ENCODE results near the gene TACC2.
"Not testable (repeated sequence)": the region's sequence is repeated elsewhere in the genome, so short reads cannot be mapped to it uniquely, and the experiment has no call there.

TACC2 gene

DNA sequence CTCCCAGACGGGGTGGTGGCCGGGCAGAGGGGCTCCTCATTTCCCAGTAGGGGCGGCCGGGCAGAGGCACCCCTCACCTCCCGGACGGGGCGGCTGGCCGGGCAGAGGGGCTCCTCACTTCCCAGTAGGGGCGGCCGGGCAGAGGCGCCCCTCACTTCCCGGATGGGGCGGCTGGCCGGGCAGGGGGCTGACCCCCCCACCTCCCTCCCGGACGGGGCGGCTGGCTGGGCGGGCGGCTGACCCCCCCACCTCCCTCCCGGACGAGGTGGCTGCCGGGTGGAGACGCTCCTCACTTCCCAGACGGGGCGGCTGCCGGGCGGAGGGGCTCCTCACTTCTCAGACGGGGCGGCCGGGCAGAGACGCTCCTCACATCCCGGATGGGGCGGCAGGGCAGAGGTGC lies 214.2 kb downstream of the TACC2 start:
- DNase-seq: not testable (repeated sequence)

DNA sequence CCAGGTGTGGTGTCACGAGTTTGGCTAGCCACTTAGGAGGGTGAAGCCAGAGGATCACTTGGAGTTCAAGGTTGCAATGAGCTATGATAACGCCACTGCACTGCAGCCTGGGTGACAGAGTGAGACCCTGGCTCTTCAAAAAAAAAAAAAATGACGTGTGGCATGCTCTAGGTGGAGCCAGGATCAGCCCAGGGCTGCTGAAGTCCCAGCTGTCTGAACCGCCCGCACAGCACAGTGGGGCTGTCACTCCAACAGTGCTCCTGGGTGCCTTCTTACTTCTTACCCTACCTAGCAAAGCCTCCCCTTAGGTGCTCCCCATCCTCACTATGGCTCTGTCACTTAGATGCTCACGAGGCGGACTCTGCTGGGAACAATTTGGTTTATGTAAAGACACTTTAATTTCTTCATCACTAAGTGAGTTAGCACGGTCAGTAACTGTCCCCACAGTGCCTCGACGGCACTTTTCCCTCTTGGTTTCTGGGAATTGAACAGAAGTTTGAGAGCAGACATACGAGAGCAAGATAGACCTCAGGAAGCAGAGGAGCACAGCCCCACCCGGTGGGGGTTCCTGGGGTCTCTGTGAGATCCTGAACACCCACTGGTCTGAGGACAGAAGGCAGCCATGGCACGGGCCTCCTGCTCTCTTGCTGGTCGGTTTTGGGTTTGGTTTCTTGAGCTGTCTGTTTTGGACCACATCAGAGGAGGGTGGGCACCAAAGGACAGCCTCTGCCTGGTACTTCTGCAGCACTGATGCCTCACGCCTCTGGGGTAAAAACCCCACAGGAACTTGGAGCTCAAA lies 215.9 kb downstream of the TACC2 start:
- DNase-seq: no peak

GRCh38 chr10:122206471-122207065 lies 217.6 kb downstream of the TACC2 start:
- no peak for DNase-seq

DNA sequence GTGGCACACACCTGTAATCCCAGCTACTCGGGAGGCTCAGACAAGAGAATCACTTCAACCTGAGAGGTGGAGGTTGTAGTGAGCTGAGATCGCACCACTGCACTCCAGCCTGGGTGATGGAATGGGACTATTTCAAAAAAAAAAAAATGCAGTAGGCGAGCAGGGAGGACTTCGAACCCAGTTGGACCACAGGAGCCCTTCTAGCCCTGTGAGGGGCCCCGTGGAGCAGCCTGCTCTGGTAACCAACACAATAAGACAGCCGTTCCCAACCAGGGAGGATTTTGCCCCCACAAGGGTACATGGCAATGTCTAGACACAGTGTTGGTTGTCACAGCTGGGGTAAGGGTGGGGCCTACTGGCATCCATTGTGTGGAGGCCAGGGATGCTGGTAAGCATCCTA lies 218.2 kb downstream of the TACC2 start:
- no peak for DNase-seq

DNA sequence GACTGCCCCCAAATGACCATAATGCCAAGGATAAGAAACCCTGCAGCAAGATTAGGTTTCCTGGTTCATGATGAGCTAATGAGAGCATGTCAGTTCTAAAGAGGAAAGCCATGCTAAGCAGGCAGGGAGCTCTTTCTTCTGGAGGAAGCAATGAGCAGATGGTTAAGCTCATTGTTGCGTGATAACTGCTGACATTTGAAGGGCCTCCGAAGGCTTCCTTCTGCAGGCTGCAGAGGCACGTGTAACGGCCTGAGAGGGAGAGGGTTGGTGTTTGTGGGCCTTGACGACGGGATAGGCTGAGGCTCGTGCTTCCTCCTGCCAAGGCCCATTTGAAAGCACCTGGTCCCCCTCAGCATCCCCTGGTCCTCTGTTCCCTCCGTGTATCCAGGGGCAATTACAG lies 218.6 kb downstream of the TACC2 start:
- no peak for DNase-seq

DNA sequence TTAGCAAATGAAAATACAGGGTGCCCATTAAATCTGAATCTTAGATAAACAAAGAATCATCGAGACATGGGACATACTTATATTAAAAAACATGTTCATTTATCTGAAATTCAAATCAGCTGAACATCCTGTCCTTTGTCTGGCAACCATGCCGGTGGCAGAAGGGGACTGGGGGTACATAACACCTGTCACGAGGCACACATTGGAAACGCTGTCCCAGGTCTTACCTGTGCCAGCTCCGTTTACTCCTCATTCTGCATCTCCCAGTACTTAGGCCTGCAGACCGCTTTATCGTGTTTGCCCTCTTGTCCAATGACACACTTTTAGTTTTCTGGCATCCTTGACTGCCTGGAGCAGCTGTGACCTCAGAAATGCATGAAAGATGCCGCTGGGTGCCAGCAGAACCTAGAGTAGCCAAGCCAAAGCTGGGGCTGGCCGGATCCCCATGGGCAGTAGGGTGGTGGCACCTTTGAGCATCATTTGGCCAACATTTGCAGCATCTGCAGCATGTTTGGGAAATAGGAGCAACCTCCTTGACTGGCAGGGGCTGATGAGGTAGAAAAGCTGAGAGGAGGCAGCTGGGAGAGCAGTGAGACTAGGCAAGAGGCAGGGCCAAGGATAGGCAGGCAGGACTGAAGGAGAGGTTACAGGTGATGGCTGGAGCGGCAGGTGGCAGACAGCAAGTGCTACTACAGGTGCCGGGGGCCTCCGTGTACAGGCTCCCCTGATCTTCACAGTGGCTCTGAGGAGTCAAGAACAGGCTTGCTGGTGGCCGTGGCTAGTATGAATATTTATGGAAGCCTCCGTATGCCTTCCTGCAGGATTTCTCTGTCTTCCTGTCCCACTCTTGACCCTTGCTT lies 219.8 kb downstream of the TACC2 start:
- no peak for DNase-seq

DNA sequence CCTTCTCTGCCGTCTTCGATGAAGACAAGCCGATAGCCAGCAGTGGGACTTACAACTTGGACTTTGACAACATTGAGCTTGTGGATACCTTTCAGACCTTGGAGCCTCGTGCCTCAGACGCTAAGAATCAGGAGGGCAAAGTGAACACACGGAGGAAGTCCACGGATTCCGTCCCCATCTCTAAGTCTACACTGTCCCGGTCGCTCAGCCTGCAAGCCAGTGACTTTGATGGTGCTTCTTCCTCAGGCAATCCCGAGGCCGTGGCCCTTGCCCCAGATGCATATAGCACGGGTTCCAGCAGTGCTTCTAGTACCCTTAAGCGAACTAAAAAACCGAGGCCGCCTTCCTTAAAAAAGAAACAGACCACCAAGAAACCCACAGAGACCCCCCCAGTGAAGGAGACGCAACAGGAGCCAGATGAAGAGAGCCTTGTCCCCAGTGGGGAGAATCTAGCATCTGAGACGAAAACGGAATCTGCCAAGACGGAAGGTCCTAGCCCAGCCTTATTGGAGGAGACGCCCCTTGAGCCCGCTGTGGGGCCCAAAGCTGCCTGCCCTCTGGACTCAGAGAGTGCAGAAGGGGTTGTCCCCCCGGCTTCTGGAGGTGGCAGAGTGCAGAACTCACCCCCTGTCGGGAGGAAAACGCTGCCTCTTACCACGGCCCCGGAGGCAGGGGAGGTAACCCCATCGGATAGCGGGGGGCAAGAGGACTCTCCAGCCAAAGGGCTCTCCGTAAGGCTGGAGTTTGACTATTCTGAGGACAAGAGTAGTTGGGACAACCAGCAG lies 221.7 kb downstream of the TACC2 start:
- no peak for DNase-seq

- DNase-seq: no peak
Observed at GRCh38 chr10:122213364-122213763, 224.4 kb downstream of the TACC2 start.

DNA sequence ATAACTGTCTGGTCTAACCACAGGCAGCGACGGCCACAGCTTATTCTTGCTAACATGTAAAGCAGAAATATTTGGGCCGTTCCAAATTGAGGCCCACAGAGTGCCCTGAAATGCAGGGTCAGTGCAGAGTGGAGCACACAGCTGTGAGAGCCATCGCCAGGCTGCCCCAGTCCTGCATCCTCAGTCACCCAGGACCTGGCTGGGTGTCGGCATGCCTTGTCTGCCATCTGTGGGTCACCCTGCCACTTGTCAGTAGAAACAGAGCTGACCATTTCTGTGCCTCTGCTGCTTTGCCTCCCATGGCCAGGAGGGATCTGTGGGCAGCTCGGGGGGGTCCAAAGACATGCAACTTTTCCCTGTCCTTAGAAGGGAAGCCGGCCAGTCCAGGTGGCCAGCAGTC lies 224.8 kb downstream of the TACC2 start:
- no peak for DNase-seq

DNA sequence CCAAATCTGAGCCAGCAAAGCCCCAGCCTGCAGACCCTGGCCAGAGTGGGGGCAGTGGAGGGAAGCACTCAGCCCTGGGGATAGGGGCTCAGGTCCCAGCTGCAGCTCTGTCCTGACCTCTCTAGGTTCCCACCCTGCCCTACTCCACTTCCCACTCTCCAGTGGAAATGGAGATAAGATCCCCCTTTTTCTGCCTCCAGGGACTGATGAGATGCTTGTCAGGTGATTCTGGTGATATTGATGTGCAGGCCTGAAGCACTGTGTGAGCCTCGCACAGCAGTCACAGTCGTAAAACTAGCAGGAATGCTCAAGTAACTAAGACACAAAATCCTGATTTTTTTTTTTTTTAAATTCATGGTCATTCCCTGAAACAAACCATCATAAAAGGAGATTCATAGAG lies 227.1 kb downstream of the TACC2 start:
- DNase-seq: no peak

- DNase-seq: no peak
Observed at GRCh38 chr10:122219340-122219739, 230.4 kb downstream of the TACC2 start.

DNA sequence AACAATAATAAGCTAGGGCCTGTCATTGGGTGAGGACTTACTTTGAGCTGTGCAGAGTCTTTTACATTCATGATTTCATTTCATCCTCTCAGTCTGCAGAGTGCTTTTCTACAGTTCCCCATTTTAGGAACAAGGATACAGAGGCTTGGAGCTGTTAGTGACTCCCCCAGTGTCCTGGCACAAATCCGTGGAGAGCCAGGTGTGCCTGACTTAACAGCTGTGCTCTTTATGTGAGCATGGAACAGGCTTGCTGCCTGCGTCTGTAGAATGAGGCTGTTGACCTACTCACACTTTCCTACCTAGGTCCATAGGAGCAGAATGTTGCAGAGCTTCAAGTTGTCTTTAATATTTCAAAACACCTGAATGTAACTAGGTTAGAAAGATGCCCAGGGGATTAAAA lies 231.8 kb downstream of the TACC2 start:
- DNase-seq: no peak

DNA sequence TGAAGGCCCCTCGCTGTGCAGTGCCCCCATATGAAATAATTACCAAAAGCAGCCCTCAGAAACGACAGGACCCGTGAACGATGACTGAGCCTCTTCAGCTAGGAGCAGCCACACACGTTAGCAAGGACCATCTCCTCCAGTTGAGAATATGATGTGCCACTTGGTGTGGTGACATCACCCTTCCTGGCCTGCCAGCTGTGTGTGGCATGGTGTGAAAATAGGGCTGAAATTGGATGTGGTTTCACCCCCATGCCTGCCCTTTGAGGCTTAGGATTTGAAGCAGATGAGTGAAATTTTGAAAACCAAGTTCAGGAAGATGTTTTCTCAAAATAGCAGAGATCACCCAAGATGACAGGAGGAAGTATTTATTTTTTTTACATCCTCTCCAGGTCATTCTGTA lies 233.0 kb downstream of the TACC2 start:
- DNase-seq: no peak

- no peak for DNase-seq
Observed at GRCh38 chr10:122222638-122223037, 233.7 kb downstream of the TACC2 start.

- no peak for DNase-seq
Observed at GRCh38 chr10:122224159-122224558, 235.2 kb downstream of the TACC2 start.

GRCh38 chr10:122225330-122225729 lies 236.4 kb downstream of the TACC2 start:
- no peak for DNase-seq

DNA sequence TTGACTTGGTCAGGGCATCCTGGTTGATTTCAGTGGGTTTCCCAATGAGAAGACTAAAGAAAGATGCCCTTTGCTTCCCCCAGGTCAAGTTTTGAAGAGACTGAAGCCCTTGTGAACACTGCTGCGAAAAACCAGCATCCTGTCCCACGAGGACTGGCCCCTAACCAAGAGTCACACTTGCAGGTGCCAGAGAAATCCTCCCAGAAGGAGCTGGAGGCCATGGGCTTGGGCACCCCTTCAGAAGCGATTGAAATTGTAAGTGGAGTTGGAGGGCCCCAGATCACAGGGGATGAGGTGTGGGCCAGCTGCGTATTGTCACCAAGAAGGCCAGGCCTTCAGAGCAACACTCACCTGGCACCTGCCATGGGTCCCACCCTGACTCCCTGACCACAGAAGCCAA lies 238.8 kb downstream of the TACC2 start:
- DNase-seq: no peak

DNA sequence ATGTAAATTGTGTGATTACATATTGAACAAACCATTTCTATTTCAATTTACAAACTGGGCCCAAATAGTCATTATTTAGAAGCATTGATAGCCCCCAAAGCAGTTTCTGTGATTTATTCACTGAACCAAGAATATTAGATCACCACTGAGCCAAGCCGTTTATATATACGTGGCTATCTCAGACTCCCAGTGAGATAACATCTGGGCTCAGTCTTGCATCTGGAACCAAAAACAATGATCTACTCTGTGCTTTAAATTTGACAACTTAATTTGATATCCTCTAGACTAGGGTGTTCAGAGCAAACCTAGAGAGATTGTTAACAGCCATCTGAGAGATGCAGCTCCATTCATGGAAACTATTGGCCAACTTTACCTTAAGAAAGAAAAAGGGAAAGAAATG lies 240.7 kb downstream of the TACC2 start:
- no peak for DNase-seq

- DNase-seq: no peak
Observed at GRCh38 chr10:122230222-122230621, 241.3 kb downstream of the TACC2 start.

GRCh38 chr10:122232769-122233168 lies 243.8 kb downstream of the TACC2 start:
- DNase-seq: no peak

GRCh38 chr10:122233857-122234348 lies 244.9 kb downstream of the TACC2 start:
- no peak for DNase-seq

DNA sequence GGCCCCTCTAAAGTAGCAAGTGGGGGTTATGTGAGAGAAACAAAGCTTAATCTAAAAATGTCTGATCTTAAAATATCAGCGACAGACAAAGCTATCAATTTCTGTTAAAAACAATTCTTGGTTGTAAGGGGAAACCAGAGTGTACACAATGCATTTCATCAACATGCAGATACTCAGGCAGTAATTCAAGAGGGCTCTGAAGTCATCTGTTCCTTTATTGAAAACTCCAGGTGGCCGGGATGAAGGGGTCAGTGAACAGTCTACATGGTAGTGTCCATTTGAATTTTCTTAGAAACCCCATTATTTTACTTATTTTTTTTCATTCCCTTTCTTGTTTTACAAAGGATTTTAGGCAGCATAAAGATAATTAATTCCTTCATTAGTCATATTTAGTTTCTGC lies 245.5 kb downstream of the TACC2 start:
- no peak for DNase-seq
